Liver (tissue), 3 donors: ENCODE results near the gene COX4I1.

Experiments used
- GABPA ChIP-seq, 2 donors: IDR thresholded peaks in 1 of 2; conservative IDR thresholded peaks in 1 of 2; 2 replicates each; pipeline ENCODE4 v1.6.1; 2016; ENCODE audit warnings: antibody characterized with exemption in 2 of 2, mild to moderate bottlenecking in 1 of 2, moderate library complexity in 1 of 2
- JUND ChIP-seq, 2 donors: IDR thresholded peaks; 2 replicates each; pipeline ENCODE4 v1.6.1; 2016; ENCODE audit warnings: antibody characterized with exemption in 2 of 2
- RAD21 ChIP-seq, 2 donors: IDR thresholded peaks; 2 replicates each; pipeline ENCODE4 v1.6.1; 2016; ENCODE audit warnings: antibody characterized with exemption in 2 of 2, mild to moderate bottlenecking in 2 of 2
- SP1 ChIP-seq: IDR thresholded peaks from 2 replicates; pipeline ENCODE4 v1.6.1; 2018; ENCODE audit warnings: antibody characterized with exemption, mild to moderate bottlenecking
- TAF1 ChIP-seq: conservative IDR thresholded peaks from 2 replicates; pipeline ENCODE4 v1.6.1; 2016; ENCODE audit warnings: antibody characterized with exemption, mild to moderate bottlenecking
- YY1 ChIP-seq: IDR thresholded peaks from 2 replicates; pipeline ENCODE4 v1.6.1; 2016; ENCODE audit warnings: antibody characterized with exemption, mild to moderate bottlenecking
- TF ChIP-seq, protein P1 (sequence below): fragments of 150-350 bp; IDR thresholded peaks from 2 replicates; pipeline ENCODE4 v1.5.1; 2017; ENCODE audit warnings: improper control_type of control experiment, low read depth, low read length; ENCODE audit not compliant: missing input control
- TF ChIP-seq, protein P2 (sequence below): IDR thresholded peaks from 2 replicates; pipeline ENCODE4 v1.6.1; 2016; ENCODE audit warnings: antibody characterized with exemption, mild to moderate bottlenecking
- TF ChIP-seq, protein P3 (sequence below): IDR thresholded peaks from 2 replicates; pipeline ENCODE4 v1.6.1; 2016; ENCODE audit warnings: antibody characterized with exemption
- TF ChIP-seq, protein P4 (sequence below): IDR thresholded peaks from 2 replicates; pipeline ENCODE4 v1.6.1; 2016; ENCODE audit warnings: antibody characterized with exemption
- TF ChIP-seq, protein P5 (sequence below): IDR thresholded peaks from 2 replicates; pipeline ENCODE4 v1.6.1; 2016; ENCODE audit warnings: antibody characterized with exemption
- donor health status: healthy.
- donor health status: healthy.

DNA sequence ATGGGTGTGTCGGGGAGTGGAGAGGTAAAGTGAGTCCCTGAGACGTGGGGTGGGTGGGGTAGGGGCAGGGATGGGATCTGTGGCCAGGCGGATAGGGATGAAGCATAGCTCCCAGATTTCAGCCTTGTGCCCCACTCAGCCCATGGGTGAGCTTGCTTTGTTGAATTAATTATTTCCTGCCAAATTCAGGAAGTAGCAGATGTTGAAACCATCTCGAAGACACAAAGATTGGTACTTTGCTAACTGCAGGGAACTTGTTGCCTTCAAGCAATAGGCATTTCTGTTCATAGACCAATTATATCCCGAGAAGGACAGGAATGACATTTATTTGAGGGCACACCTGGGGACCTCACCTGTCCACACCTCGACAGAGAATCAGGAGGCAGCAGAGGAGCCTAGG is 37.6 kb upstream of the COX4I1 start:
- TF ChIP-seq, protein P1, sequence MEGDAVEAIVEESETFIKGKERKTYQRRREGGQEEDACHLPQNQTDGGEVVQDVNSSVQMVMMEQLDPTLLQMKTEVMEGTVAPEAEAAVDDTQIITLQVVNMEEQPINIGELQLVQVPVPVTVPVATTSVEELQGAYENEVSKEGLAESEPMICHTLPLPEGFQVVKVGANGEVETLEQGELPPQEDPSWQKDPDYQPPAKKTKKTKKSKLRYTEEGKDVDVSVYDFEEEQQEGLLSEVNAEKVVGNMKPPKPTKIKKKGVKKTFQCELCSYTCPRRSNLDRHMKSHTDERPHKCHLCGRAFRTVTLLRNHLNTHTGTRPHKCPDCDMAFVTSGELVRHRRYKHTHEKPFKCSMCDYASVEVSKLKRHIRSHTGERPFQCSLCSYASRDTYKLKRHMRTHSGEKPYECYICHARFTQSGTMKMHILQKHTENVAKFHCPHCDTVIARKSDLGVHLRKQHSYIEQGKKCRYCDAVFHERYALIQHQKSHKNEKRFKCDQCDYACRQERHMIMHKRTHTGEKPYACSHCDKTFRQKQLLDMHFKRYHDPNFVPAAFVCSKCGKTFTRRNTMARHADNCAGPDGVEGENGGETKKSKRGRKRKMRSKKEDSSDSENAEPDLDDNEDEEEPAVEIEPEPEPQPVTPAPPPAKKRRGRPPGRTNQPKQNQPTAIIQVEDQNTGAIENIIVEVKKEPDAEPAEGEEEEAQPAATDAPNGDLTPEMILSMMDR: no peak
- TF ChIP-seq, protein P2, sequence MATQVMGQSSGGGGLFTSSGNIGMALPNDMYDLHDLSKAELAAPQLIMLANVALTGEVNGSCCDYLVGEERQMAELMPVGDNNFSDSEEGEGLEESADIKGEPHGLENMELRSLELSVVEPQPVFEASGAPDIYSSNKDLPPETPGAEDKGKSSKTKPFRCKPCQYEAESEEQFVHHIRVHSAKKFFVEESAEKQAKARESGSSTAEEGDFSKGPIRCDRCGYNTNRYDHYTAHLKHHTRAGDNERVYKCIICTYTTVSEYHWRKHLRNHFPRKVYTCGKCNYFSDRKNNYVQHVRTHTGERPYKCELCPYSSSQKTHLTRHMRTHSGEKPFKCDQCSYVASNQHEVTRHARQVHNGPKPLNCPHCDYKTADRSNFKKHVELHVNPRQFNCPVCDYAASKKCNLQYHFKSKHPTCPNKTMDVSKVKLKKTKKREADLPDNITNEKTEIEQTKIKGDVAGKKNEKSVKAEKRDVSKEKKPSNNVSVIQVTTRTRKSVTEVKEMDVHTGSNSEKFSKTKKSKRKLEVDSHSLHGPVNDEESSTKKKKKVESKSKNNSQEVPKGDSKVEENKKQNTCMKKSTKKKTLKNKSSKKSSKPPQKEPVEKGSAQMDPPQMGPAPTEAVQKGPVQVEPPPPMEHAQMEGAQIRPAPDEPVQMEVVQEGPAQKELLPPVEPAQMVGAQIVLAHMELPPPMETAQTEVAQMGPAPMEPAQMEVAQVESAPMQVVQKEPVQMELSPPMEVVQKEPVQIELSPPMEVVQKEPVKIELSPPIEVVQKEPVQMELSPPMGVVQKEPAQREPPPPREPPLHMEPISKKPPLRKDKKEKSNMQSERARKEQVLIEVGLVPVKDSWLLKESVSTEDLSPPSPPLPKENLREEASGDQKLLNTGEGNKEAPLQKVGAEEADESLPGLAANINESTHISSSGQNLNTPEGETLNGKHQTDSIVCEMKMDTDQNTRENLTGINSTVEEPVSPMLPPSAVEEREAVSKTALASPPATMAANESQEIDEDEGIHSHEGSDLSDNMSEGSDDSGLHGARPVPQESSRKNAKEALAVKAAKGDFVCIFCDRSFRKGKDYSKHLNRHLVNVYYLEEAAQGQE: no peak
- TF ChIP-seq, protein P3, sequence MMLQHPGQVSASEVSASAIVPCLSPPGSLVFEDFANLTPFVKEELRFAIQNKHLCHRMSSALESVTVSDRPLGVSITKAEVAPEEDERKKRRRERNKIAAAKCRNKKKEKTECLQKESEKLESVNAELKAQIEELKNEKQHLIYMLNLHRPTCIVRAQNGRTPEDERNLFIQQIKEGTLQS: no peak
- TF ChIP-seq, protein P4, sequence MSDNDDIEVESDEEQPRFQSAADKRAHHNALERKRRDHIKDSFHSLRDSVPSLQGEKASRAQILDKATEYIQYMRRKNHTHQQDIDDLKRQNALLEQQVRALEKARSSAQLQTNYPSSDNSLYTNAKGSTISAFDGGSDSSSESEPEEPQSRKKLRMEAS: no peak
- TF ChIP-seq YY1: no peak
- no peak for TF ChIP-seq RAD21 (IDR thresholded peaks at IDR 0.05)
- no peak for TF ChIP-seq GABPA (IDR thresholded peaks at IDR 0.05 in 1 of 2, conservative IDR thresholded peaks at IDR 0.05 in 1 of 2)
- TF ChIP-seq SP1: no peak
- TF ChIP-seq, protein P5, sequence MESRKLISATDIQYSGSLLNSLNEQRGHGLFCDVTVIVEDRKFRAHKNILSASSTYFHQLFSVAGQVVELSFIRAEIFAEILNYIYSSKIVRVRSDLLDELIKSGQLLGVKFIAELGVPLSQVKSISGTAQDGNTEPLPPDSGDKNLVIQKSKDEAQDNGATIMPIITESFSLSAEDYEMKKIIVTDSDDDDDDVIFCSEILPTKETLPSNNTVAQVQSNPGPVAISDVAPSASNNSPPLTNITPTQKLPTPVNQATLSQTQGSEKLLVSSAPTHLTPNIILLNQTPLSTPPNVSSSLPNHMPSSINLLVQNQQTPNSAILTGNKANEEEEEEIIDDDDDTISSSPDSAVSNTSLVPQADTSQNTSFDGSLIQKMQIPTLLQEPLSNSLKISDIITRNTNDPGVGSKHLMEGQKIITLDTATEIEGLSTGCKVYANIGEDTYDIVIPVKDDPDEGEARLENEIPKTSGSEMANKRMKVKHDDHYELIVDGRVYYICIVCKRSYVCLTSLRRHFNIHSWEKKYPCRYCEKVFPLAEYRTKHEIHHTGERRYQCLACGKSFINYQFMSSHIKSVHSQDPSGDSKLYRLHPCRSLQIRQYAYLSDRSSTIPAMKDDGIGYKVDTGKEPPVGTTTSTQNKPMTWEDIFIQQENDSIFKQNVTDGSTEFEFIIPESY: no peak
- no peak for TF ChIP-seq TAF1
- no peak for TF ChIP-seq JUND (IDR thresholded peaks at IDR 0.05)
